HepG2 (cell line): ENCODE data around the gene STIMATE. TPM values are rescaled to one million over a fixed set of nuclear protein-coding genes. Genes with fewer than 3 reads are reported as not detected.

Experiments used
- BRCA1 ChIP-seq: sonication (generic); formaldehyde crosslinking; IDR thresholded peaks from 2 replicates; pipeline ENCODE4 v1.4.0; 2020; ENCODE audit warnings: missing genetic modification reagents
- GLI4 ChIP-seq: sonication (generic); formaldehyde crosslinking; IDR thresholded peaks from 2 replicates; pipeline ENCODE4 v1.5.1; 2020; ENCODE audit warnings: missing genetic modification reagents, mild to moderate bottlenecking, moderate library complexity, borderline replicate concordance
- MYNN ChIP-seq: sonication (generic); formaldehyde crosslinking; IDR thresholded peaks from 2 replicates; pipeline ENCODE4 v1.4.0; 2020; ENCODE audit warnings: mild to moderate bottlenecking, low read depth, missing genetic modification reagents
- MZF1 ChIP-seq: sonication (generic); formaldehyde crosslinking; IDR thresholded peaks from 2 replicates; pipeline ENCODE4 v1.8.1; 2023; ENCODE audit warnings: mild to moderate bottlenecking, missing genetic modification reagents, borderline replicate concordance
- NR2F6 ChIP-seq, 2 experiments: IDR thresholded peaks; 2 replicates each; pipeline ENCODE4 v1.6.1; 2016; ENCODE audit warnings: antibody characterized with exemption in 1 of 2, mild to moderate bottlenecking in 1 of 2
- ZBTB25 ChIP-seq: IDR thresholded peaks from 2 replicates; pipeline ENCODE4 v1.6.1; 2018; ENCODE audit warnings: missing genetic modification reagents
- ZBTB26 ChIP-seq: IDR thresholded peaks from 2 replicates; pipeline ENCODE4 v1.6.1; 2016; ENCODE audit warnings: missing compliant biosample characterization, missing genetic modification reagents, borderline replicate concordance
- ZBTB39 ChIP-seq: sonication (generic); formaldehyde crosslinking; IDR thresholded peaks from 2 replicates; pipeline ENCODE4 v1.5.0; 2020; ENCODE audit warnings: missing genetic modification reagents
- ZKSCAN1 ChIP-seq: fragments of 150-350 bp; IDR thresholded peaks from 2 replicates; pipeline ENCODE4 v1.6.1; 2014; ENCODE audit warnings: low read length
- ZNF253 ChIP-seq: sonication (generic); formaldehyde crosslinking; IDR thresholded peaks from 2 replicates; pipeline ENCODE4 v1.8.0; 2022; ENCODE audit warnings: mild to moderate bottlenecking, missing genetic modification reagents, borderline replicate concordance
- ZNF44 ChIP-seq: sonication (generic); formaldehyde crosslinking; IDR thresholded peaks from 2 replicates; pipeline ENCODE4 v1.5.1; 2020; ENCODE audit warnings: mild to moderate bottlenecking, missing genetic modification reagents
- ZNF569 ChIP-seq: sonication (generic); formaldehyde crosslinking; IDR thresholded peaks from 2 replicates; pipeline ENCODE4 v1.5.0; 2020; ENCODE audit warnings: mild to moderate bottlenecking, missing genetic modification reagents, moderate library complexity, borderline replicate concordance
- ZNF7 ChIP-seq: IDR thresholded peaks from 2 replicates; pipeline ENCODE4 v1.6.1; 2016; ENCODE audit warnings: missing biosample characterization, missing genetic modification reagents
- polyA plus RNA-seq, 8 experiments: library from polyadenylated mRNA; depleted of rRNA in 3 of 8; stranded (reverse) in 7 of 8; unstranded in 1 of 8; fragments of >200 nt; fragmentation: Illumina TruSeq in 4 of 8; extraction: Trizol in 4 of 8; gene quantifications; 2 replicates each; pipeline versions ENCODE4 v1.2.1 to v1.2.3, GENCODE V29; 2011 to 2016; ENCODE audit warnings: low read depth in 4 of 8, missing spikeins in 1 of 8, mixed read lengths in 1 of 8; ENCODE audit not compliant: insufficient read depth in 1 of 8
- total RNA-seq, 5 experiments: library from RNA; depleted of rRNA; stranded (reverse); fragments of >200 nt; fragmentation: Illumina TruSeq; extraction: Trizol; gene quantifications; 2 replicates each; pipeline ENCODE4 v1.2.3, GENCODE V29; 2016; ENCODE audit warnings: low read depth in 1 of 5
- TF ChIP-seq, protein P1 (sequence below): sonication (generic); formaldehyde crosslinking; IDR thresholded peaks from 2 replicates; pipeline ENCODE4 v1.5.1; 2020; ENCODE audit warnings: mild to moderate bottlenecking, missing genetic modification reagents, moderate library complexity
- TF ChIP-seq, protein P2 (sequence below): sonication (generic); formaldehyde crosslinking; IDR thresholded peaks from 2 replicates; pipeline ENCODE4 v1.5.0; 2020; ENCODE audit warnings: mild to moderate bottlenecking, missing genetic modification reagents
- TF ChIP-seq, protein P3 (sequence below): sonication (generic); formaldehyde crosslinking; IDR thresholded peaks from 2 replicates; pipeline ENCODE4 v1.5.1; 2020; ENCODE audit warnings: missing genetic modification reagents, mild to moderate bottlenecking, borderline replicate concordance
- TF ChIP-seq, protein P4 (sequence below): sonication (generic); formaldehyde crosslinking; IDR thresholded peaks from 2 replicates; pipeline ENCODE4 v1.8.0; 2023; ENCODE audit warnings: mild to moderate bottlenecking, missing genetic modification reagents

Gene STIMATE
- total and polyA plus RNA-seq, 2 of the 13 experiments (the other 11 are each of a cell fraction or from before 2014, with no cell fraction given): 5.7 to 11.7 TPM

DNA sequence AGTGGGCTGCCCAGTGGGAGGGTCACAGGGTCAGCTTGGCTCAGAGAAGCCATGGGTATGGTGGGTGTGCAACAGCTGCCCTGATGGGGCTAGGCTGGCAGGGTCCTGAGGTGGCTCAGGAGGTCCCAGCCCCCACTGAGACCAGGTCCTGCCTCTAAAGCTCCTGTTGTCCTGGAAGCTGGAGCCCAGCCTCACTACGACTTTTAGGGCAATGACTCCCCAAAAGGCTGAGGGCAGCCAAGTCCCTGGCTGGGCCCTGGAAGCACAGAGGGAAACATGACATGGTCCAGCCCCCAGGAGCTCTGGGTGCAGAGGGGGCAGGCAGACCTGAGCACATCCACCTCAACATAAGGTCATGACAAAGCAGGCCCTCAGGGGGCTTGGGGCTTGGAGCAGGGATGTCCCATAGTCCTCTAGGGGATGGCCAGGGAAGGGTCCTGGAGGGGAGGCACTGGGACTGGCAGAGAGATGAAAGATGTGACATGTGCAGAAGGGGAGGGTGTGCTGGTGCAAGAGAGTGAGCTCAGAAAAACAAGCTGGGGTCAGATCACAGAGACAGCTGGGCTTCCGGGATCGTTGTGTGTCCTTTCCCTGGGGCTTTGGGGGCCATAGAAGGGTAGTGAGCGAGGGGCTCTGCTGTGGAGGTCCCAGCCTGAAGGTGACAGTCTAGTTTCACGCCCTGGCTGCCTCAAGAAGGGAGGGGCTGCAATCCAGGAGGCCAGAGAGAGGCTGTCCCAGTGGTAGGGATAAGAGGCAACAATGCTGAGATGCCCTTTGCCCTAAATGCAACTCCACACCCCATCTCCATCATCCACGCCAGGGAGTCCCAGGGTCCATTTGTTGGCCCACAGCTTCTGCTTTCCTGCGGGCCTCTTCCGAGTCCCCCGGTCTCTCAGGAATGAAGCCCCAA is 103.4 kb downstream of the STIMATE start (continued):
- TF ChIP-seq, protein P1, sequence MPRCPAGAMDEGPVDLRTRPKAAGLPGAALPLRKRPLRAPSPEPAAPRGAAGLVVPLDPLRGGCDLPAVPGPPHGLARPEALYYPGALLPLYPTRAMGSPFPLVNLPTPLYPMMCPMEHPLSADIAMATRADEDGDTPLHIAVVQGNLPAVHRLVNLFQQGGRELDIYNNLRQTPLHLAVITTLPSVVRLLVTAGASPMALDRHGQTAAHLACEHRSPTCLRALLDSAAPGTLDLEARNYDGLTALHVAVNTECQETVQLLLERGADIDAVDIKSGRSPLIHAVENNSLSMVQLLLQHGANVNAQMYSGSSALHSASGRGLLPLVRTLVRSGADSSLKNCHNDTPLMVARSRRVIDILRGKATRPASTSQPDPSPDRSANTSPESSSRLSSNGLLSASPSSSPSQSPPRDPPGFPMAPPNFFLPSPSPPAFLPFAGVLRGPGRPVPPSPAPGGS (CRISPR knock-in tag): no peak
- TF ChIP-seq ZNF44: 0 out of 2 replicates have a peak, but pooled peaks have one; percentile 50
- 0 out of 2 replicates have a peak, but pooled peaks have one; percentile 7 for TF ChIP-seq ZBTB26
- TF ChIP-seq ZNF7 (CRISPR knock-in tag): no peak
- TF ChIP-seq, protein P2, sequence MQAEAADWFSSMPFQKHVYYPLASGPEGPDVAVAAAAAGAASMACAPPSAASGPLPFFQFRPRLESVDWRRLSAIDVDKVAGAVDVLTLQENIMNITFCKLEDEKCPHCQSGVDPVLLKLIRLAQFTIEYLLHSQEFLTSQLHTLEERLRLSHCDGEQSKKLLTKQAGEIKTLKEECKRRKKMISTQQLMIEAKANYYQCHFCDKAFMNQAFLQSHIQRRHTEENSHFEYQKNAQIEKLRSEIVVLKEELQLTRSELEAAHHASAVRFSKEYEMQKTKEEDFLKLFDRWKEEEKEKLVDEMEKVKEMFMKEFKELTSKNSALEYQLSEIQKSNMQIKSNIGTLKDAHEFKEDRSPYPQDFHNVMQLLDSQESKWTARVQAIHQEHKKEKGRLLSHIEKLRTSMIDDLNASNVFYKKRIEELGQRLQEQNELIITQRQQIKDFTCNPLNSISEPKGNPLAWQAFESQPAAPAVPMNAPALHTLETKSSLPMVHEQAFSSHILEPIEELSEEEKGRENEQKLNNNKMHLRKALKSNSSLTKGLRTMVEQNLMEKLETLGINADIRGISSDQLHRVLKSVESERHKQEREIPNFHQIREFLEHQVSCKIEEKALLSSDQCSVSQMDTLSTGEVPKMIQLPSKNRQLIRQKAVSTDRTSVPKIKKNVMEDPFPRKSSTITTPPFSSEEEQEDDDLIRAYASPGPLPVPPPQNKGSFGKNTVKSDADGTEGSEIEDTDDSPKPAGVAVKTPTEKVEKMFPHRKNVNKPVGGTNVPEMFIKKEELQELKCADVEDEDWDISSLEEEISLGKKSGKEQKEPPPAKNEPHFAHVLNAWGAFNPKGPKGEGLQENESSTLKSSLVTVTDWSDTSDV: no peak
- TF ChIP-seq ZKSCAN1: no peak
- peak; percentile 42; the same call in 1 of the 2 replicates for TF ChIP-seq GLI4 (CRISPR knock-in tag)
- TF ChIP-seq MYNN (CRISPR knock-in tag): no peak
- no peak for TF ChIP-seq ZBTB39 (CRISPR knock-in tag)
- TF ChIP-seq MZF1 (CRISPR knock-in tag): peak; percentile 81; the same call in 1 of the 2 replicates
- TF ChIP-seq ZBTB25 (CRISPR knock-in tag): no peak
- no peak for TF ChIP-seq ZNF253 (CRISPR knock-in tag)
- 0 out of 2 replicates have a peak, but pooled peaks have one; percentile 36 for TF ChIP-seq BRCA1 (CRISPR knock-in tag)
- TF ChIP-seq, protein P3, sequence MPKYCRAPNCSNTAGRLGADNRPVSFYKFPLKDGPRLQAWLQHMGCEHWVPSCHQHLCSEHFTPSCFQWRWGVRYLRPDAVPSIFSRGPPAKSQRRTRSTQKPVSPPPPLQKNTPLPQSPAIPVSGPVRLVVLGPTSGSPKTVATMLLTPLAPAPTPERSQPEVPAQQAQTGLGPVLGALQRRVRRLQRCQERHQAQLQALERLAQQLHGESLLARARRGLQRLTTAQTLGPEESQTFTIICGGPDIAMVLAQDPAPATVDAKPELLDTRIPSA (CRISPR knock-in tag): no peak
- TF ChIP-seq NR2F6 (IDR thresholded peaks at IDR 0.05): no peak
- TF ChIP-seq NR2F6 (CRISPR knock-in tag; IDR thresholded peaks at IDR 0.05): 0 out of 2 replicates have a peak, but pooled peaks have one; percentile 24
- TF ChIP-seq ZNF569 (CRISPR knock-in tag): 0 out of 2 replicates have a peak, but pooled peaks have one; percentile 19
- TF ChIP-seq, protein P4, sequence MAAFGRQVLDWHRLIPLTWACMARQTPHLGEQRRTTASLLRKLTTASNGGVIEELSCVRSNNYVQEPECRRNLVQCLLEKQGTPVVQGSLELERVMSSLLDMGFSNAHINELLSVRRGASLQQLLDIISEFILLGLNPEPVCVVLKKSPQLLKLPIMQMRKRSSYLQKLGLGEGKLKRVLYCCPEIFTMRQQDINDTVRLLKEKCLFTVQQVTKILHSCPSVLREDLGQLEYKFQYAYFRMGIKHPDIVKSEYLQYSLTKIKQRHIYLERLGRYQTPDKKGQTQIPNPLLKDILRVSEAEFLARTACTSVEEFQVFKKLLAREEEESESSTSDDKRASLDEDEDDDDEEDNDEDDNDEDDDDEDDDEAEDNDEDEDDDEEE: no peak
